Testis (tissue), 3 donors: ENCODE data around the gene ALPL. TPM values are rescaled to one million over a fixed set of nuclear protein-coding genes. Genes with fewer than 3 reads are reported as not detected.
"Not testable (repeated sequence)": the region's sequence is repeated elsewhere in the genome, so short reads cannot be mapped to it uniquely, and the experiment has no call there.

Experiments used
- DNase-seq: peaks from one replicate; pipeline ENCODE4 v3.0.0-alpha.2; 2019
- H3K27ac ChIP-seq, 2 donors: fragments of 200-600 bp; sonication (generic); one replicate each; pipeline ENCODE4 v1.5.1; 2019
- H3K27me3 ChIP-seq: fragments of 200-600 bp; sonication (generic); one replicate; pipeline ENCODE4 v1.5.1; 2019
- H3K36me3 ChIP-seq: fragments of 200-600 bp; sonication (generic); one replicate; pipeline ENCODE4 v1.5.1; 2017; ENCODE audit warnings: low read depth; ENCODE audit errors: missing control alignments
- H3K4me1 ChIP-seq: fragments of 200-600 bp; sonication (generic); one replicate; pipeline ENCODE4 v1.5.1; 2019
- H3K4me3 ChIP-seq, 2 donors: fragments of 200-600 bp; sonication (generic); one replicate each; pipeline ENCODE4 v1.5.1; 2017 to 2019
- H3K9me3 ChIP-seq: fragments of 200-600 bp; sonication (generic); one replicate; pipeline ENCODE4 v1.5.1; 2017
- CTCF ChIP-seq, 3 experiments: fragments of 450-650 bp in 2 of 3; fragments of 200-600 bp in 1 of 3; sonication (generic) in 1 of 3; IDR thresholded peaks; one replicate each; pipeline ENCODE4 v1.5.1; 2016 to 2019; ENCODE audit warnings: antibody characterized with exemption in 3 of 3, mild to moderate bottlenecking in 2 of 3, moderate library complexity in 1 of 3
- POLR2A ChIP-seq: fragments of 450-650 bp; IDR thresholded peaks from one replicate; pipeline ENCODE4 v1.6.1; 2017; ENCODE audit warnings: antibody characterized with exemption, mild to moderate bottlenecking, moderate library complexity
- WGBS, 2 donors: methylation state at CpG; one replicate each; pipeline ENCODE4 v1.1.5; 2018; 5-methylcytosine and 5-hydroxymethylcytosine counted together
- intact Hi-C: fragments of 100-400 bp; cut with DNase I; formaldehyde crosslinking; loops from one replicate; pipeline ENCODE4 v1.15.1; 2023; ENCODE audit warnings: low total_unique reads
- polyA plus RNA-seq: library from polyadenylated mRNA; stranded (reverse); fragments of 350-450 nt; fragmentation: Illumina TruSeq; extraction: RNeasy Lipid Tissue Mini Kit (QIAGEN cat#74804); gene quantifications from one replicate; pipeline ENCODE4 v1.2.3, GENCODE V29; 2014; ENCODE audit warnings: low read depth, low replicate concordance; ENCODE audit not compliant: insufficient read depth
- total RNA-seq, 2 donors: library from RNA; depleted of rRNA; stranded (reverse); fragments of >200 nt; gene quantifications; one replicate each; pipeline ENCODE4 v1.2.3, GENCODE V29; 2016

The ALPL gene
- total and polyA plus RNA-seq, 3 donors from 2014 or later, result 11.8 to 22.2 (median 15.7) TPM

GRCh38 chr1:21518774-21519455 is 9.7 kb downstream of the ALPL start:
- no peak overlapping the region for H3K4me3 ChIP-seq
- no peaks in the 10 kb centered on the region for H3K36me3 ChIP-seq
- DNase-seq, result no peak
- no peak for TF ChIP-seq CTCF (IDR thresholded peaks at IDR 0.05)
- TF ChIP-seq POLR2A, result no peak
- no peaks in the 10 kb centered on the region for H3K27me3 ChIP-seq
- no peak overlapping the region for H3K27ac ChIP-seq
- intact Hi-C loops, result no loop called here
- 92 to 96% methylated on average over 13 to 16 of the region's 16 CpGs for WGBS, 2 donors
- H3K9me3 ChIP-seq, result no peaks in the 10 kb centered on the region
- H3K4me1 ChIP-seq, result no peaks in the 10 kb centered on the region

GRCh38 chr1:21519486-21520070 is 10.4 kb downstream of the ALPL start:
- WGBS, 2 donors, result 79 to 95% methylated on average over 11 of the region's 11 CpGs
- DNase-seq, H3K4me3 ChIP-seq, intact Hi-C loops, H3K36me3 ChIP-seq, H3K4me1 ChIP-seq, H3K27ac ChIP-seq, H3K9me3 ChIP-seq, H3K27me3 ChIP-seq: not testable (repeated sequence)

GRCh38 chr1:21520899-21521716 is 11.9 kb downstream of the ALPL start:
- H3K9me3 ChIP-seq, result no peaks in the 10 kb centered on the region
- intact Hi-C loops, result no loop called here
- H3K4me1 ChIP-seq, result no peaks in the 10 kb centered on the region
- H3K36me3 ChIP-seq, result no peaks in the 10 kb centered on the region
- WGBS, 2 donors, result 90 to 93% methylated on average over 16 of the region's 16 CpGs
- no peaks in the 10 kb centered on the region for H3K27me3 ChIP-seq
- no peak overlapping the region for H3K4me3 ChIP-seq
- TF ChIP-seq POLR2A (no peak), CTCF (IDR thresholded peaks at IDR 0.05) (no peak)
- no peak overlapping the region for H3K27ac ChIP-seq
- DNase-seq, result no peak

- Histone ChIP-seq H3K4me3 (no peak overlapping the region), H3K27ac (no peak overlapping the region), H3K36me3 (no peaks in the 10 kb centered on the region), H3K27me3 (no peaks in the 10 kb centered on the region), H3K9me3 (no peaks in the 10 kb centered on the region), H3K4me1 (no peaks in the 10 kb centered on the region)
- DNase-seq, result no peak
- intact Hi-C loops, result no loop called here
- WGBS, 2 donors, result 96% methylated on average over 4 of the region's 4 CpGs
- TF ChIP-seq CTCF (IDR thresholded peaks at IDR 0.05), result no peak
- TF ChIP-seq POLR2A, result no peak
These were observed 12.5 kb downstream of the ALPL start for GRCh38 chr1:21521717-21522060.

GRCh38 chr1:21522525-21523038 is 13.4 kb downstream of the ALPL start:
- WGBS, 2 donors, result 86 to 87% methylated on average over 10 to 11 of the region's 11 CpGs
- no peaks in the 10 kb centered on the region for H3K27me3 ChIP-seq
- H3K9me3 ChIP-seq, result no peaks in the 10 kb centered on the region
- H3K36me3 ChIP-seq, result no peaks in the 10 kb centered on the region
- TF ChIP-seq POLR2A, result no peak
- TF ChIP-seq CTCF (IDR thresholded peaks at IDR 0.05), result no peak
- no peak overlapping the region for H3K27ac ChIP-seq
- H3K4me1 ChIP-seq, result no peaks in the 10 kb centered on the region
- no peak overlapping the region for H3K4me3 ChIP-seq
- intact Hi-C loops, result no loop called here
- no peak for DNase-seq
